HepG2 (cell line): ENCODE results near the gene SYMPK. TPM values are rescaled to one million over a fixed set of nuclear protein-coding genes. Genes with fewer than 3 reads are reported as not detected.
A peak's percentile ranks its signal among the peaks of the same experiment; 100 is the strongest.

Experiments
- BORCS8-MEF2B ChIP-seq: sonication (generic); formaldehyde crosslinking; IDR thresholded peaks from 2 replicates; pipeline ENCODE4 v1.8.0; 2022; ENCODE audit warnings: mild to moderate bottlenecking, missing genetic modification reagents
- CCDC6 ChIP-seq: sonication (generic); formaldehyde crosslinking; IDR thresholded peaks from 2 replicates; pipeline ENCODE4 v1.8.1; 2022; ENCODE audit warnings: mild to moderate bottlenecking, missing genetic modification reagents, moderate library complexity
- GABPA ChIP-seq, 2 experiments: IDR thresholded peaks; 2 replicates each; pipeline ENCODE4 v1.6.1; 2011 to 2016; ENCODE audit warnings: low read depth in 2 of 2, low read length in 1 of 2, missing biosample characterization in 1 of 2, missing genetic modification characterization in 1 of 2
- GATA4 ChIP-seq: sonication (generic); IDR thresholded peaks from 2 replicates; pipeline ENCODE4 v1.6.1; 2016; ENCODE audit warnings: antibody characterized with exemption, low read depth, borderline replicate concordance
- NONO ChIP-seq, 2 experiments: fragments of 450-650 bp in 1 of 2; sonication (generic) in 1 of 2; formaldehyde crosslinking in 1 of 2; IDR thresholded peaks in 1 of 2; conservative IDR thresholded peaks in 1 of 2; 2 replicates each; pipeline versions ENCODE4 v1.6.1 to v1.8.0; 2017 to 2022; ENCODE audit warnings: mild to moderate bottlenecking in 1 of 2, missing genetic modification reagents in 1 of 2, moderate library complexity in 1 of 2
- NR2F6 ChIP-seq, 2 experiments: IDR thresholded peaks; 2 replicates each; pipeline ENCODE4 v1.6.1; 2016; ENCODE audit warnings: antibody characterized with exemption in 1 of 2, mild to moderate bottlenecking in 1 of 2
- PPARG ChIP-seq: conservative IDR thresholded peaks from 2 replicates; pipeline ENCODE4 v1.6.1; 2016; ENCODE audit warnings: missing biosample characterization, missing genetic modification reagents
- SMAD1 ChIP-seq: sonication (generic); formaldehyde crosslinking; IDR thresholded peaks from 2 replicates; pipeline ENCODE4 v1.4.0; 2020; ENCODE audit warnings: missing genetic modification reagents, low read depth, mild to moderate bottlenecking, borderline replicate concordance
- SP1 ChIP-seq, 2 experiments: fragments of 450-650 bp in 1 of 2; sonication (generic) in 1 of 2; formaldehyde crosslinking in 1 of 2; IDR thresholded peaks; 2 replicates each; pipeline versions ENCODE4 v1.4.0 to v1.6.1; 2016 to 2020; ENCODE audit warnings: missing genetic modification reagents in 1 of 2
- SRSF4 ChIP-seq: fragments of 200-400 bp; formaldehyde crosslinking; IDR thresholded peaks from one replicate; pipeline ENCODE4 v1.6.1; 2018; ENCODE audit warnings: mild to moderate bottlenecking, low read depth, low read length, moderate library complexity; ENCODE audit not compliant: poor library complexity, severe bottlenecking
- THRA ChIP-seq: sonication (generic); formaldehyde crosslinking; IDR thresholded peaks from 2 replicates; pipeline ENCODE4 v1.4.0; 2020; ENCODE audit warnings: missing genetic modification reagents, borderline replicate concordance
- ZBTB37 ChIP-seq: sonication (generic); formaldehyde crosslinking; IDR thresholded peaks from 2 replicates; pipeline ENCODE4 v1.4.0; 2020; ENCODE audit warnings: mild to moderate bottlenecking, missing genetic modification reagents
- ZBTB8A ChIP-seq: sonication (generic); formaldehyde crosslinking; IDR thresholded peaks from 2 replicates; pipeline ENCODE4 v1.4.0; 2020; ENCODE audit warnings: mild to moderate bottlenecking, low read depth, missing genetic modification reagents, borderline replicate concordance
- ZNF546 ChIP-seq: sonication (generic); formaldehyde crosslinking; conservative IDR thresholded peaks from 2 replicates; pipeline ENCODE4 v1.8.1; 2023; ENCODE audit warnings: mild to moderate bottlenecking, missing genetic modification reagents
- ZNF678 ChIP-seq: sonication (generic); formaldehyde crosslinking; IDR thresholded peaks from 2 replicates; pipeline ENCODE4 v1.4.0; 2020; ENCODE audit warnings: mild to moderate bottlenecking, missing genetic modification reagents
- ZNF773 ChIP-seq: sonication (generic); formaldehyde crosslinking; IDR thresholded peaks from 2 replicates; pipeline ENCODE4 v1.4.0; 2020; ENCODE audit warnings: missing genetic modification reagents, borderline replicate concordance
- polyA plus RNA-seq, 8 experiments: library from polyadenylated mRNA; depleted of rRNA in 3 of 8; stranded (reverse) in 7 of 8; unstranded in 1 of 8; fragments of >200 nt; fragmentation: Illumina TruSeq in 4 of 8; extraction: Trizol in 4 of 8; gene quantifications; 2 replicates each; pipeline versions ENCODE4 v1.2.1 to v1.2.3, GENCODE V29; 2011 to 2016; ENCODE audit warnings: low read depth in 4 of 8, missing spikeins in 1 of 8, mixed read lengths in 1 of 8; ENCODE audit not compliant: insufficient read depth in 1 of 8
- total RNA-seq, 5 experiments: library from RNA; depleted of rRNA; stranded (reverse); fragments of >200 nt; fragmentation: Illumina TruSeq; extraction: Trizol; gene quantifications; 2 replicates each; pipeline ENCODE4 v1.2.3, GENCODE V29; 2016; ENCODE audit warnings: low read depth in 1 of 5
- TF ChIP-seq, protein P1 (sequence below): sonication (generic); formaldehyde crosslinking; IDR thresholded peaks from 2 replicates; pipeline ENCODE4 v1.8.0; 2022; ENCODE audit warnings: mild to moderate bottlenecking, missing genetic modification reagents
- TF ChIP-seq, protein P2 (sequence below): sonication (generic); formaldehyde crosslinking; IDR thresholded peaks from 2 replicates; pipeline ENCODE4 v1.8.0; 2022; ENCODE audit warnings: missing genetic modification reagents, mild to moderate bottlenecking, moderate library complexity, borderline replicate concordance
- TF ChIP-seq, protein P3 (sequence below): sonication (generic); formaldehyde crosslinking; IDR thresholded peaks from 2 replicates; pipeline ENCODE4 v1.8.0; 2022; ENCODE audit warnings: mild to moderate bottlenecking, missing genetic modification reagents, borderline replicate concordance

SYMPK gene
- total and polyA plus RNA-seq, 2 of the 13 experiments (the other 11 are each of a cell fraction or from before 2014, with no cell fraction given) = 21.9 to 55.7 TPM

GRCh38 chr19:45881909-45882528, 19.1 kb upstream of the SYMPK start (continued):
- TF ChIP-seq THRA (CRISPR knock-in tag) = peak; percentile 59; the same call in 1 of the 2 replicates
- TF ChIP-seq ZNF773 (CRISPR knock-in tag) = no peak
- TF ChIP-seq SMAD1 (CRISPR knock-in tag) = no peak
- TF ChIP-seq PPARG (CRISPR knock-in tag) = peak; percentile 40; the same call in 1 of the 2 replicates
- TF ChIP-seq, protein P1, sequence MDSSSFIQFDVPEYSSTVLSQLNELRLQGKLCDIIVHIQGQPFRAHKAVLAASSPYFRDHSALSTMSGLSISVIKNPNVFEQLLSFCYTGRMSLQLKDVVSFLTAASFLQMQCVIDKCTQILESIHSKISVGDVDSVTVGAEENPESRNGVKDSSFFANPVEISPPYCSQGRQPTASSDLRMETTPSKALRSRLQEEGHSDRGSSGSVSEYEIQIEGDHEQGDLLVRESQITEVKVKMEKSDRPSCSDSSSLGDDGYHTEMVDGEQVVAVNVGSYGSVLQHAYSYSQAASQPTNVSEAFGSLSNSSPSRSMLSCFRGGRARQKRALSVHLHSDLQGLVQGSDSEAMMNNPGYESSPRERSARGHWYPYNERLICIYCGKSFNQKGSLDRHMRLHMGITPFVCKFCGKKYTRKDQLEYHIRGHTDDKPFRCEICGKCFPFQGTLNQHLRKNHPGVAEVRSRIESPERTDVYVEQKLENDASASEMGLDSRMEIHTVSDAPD = peak; percentile 76; the same call in 1 of the 2 replicates
- no peak for TF ChIP-seq GABPA (IDR thresholded peaks at IDR 0.05; ENCODE audit: low read depth, low read length)
- TF ChIP-seq GABPA (CRISPR knock-in tag; IDR thresholded peaks at IDR 0.05; ENCODE audit: low read depth) = 0 out of 2 replicates have a peak, but pooled peaks have one; percentile 39
- TF ChIP-seq, protein P2, sequence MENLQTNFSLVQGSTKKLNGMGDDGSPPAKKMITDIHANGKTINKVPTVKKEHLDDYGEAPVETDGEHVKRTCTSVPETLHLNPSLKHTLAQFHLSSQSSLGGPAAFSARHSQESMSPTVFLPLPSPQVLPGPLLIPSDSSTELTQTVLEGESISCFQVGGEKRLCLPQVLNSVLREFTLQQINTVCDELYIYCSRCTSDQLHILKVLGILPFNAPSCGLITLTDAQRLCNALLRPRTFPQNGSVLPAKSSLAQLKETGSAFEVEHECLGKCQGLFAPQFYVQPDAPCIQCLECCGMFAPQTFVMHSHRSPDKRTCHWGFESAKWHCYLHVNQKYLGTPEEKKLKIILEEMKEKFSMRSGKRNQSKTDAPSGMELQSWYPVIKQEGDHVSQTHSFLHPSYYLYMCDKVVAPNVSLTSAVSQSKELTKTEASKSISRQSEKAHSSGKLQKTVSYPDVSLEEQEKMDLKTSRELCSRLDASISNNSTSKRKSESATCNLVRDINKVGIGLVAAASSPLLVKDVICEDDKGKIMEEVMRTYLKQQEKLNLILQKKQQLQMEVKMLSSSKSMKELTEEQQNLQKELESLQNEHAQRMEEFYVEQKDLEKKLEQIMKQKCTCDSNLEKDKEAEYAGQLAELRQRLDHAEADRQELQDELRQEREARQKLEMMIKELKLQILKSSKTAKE (CRISPR knock-in tag) = peak; percentile 74; the same call in 1 of the 2 replicates
- TF ChIP-seq ZBTB37 (CRISPR knock-in tag) = 0 out of 2 replicates have a peak, but pooled peaks have one; percentile 44
- no peak for TF ChIP-seq NONO (IDR thresholded peaks at IDR 0.05)
- TF ChIP-seq NONO (CRISPR knock-in tag; conservative IDR thresholded peaks at IDR 0.05) = peak; percentile 76; the same call in 1 of the 2 replicates
- peak; percentile 85; the same call in 1 of the 2 replicates for TF ChIP-seq GATA4
- no peak for TF ChIP-seq ZNF678 (CRISPR knock-in tag)
- TF ChIP-seq SP1 (IDR thresholded peaks at IDR 0.05) = no peak
- TF ChIP-seq SP1 (CRISPR knock-in tag; IDR thresholded peaks at IDR 0.05) = peak; percentile 31; the same call in 1 of the 2 replicates
- no peak for TF ChIP-seq BORCS8-MEF2B
- TF ChIP-seq ZBTB8A (CRISPR knock-in tag) = no peak
- peak; percentile 88 for TF ChIP-seq NR2F6 (IDR thresholded peaks at IDR 0.05)
- TF ChIP-seq NR2F6 (CRISPR knock-in tag; IDR thresholded peaks at IDR 0.05) = peak; percentile 86
- TF ChIP-seq, protein P3, sequence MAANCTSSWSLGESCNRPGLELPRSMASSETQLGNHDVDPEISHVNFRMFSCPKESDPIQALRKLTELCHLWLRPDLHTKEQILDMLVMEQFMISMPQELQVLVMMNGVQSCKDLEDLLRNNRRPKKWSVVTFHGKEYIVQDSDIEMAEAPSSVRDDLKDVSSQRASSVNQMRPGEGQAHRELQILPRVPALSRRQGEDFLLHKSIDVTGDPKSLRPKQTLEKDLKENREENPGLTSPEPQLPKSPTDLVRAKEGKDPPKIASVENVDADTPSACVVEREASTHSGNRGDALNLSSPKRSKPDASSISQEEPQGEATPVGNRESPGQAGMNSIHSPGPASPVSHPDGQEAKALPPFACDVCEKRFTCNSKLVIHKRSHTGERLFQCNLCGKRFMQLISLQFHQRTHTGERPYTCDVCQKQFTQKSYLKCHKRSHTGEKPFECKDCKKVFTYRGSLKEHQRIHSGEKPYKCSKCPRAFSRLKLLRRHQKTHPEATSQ (CRISPR knock-in tag) = 0 out of 2 replicates have a peak, but pooled peaks have one; percentile 64
- no peak for TF ChIP-seq CCDC6 (CRISPR knock-in tag)
- TF ChIP-seq ZNF546 (CRISPR knock-in tag) = 0 out of 2 replicates have a peak, but pooled peaks have one; percentile 20
- TF ChIP-seq SRSF4 = no peak
